Articular chondrocyte of knee joint (primary cell): ENCODE data around the gene PAFAH1B1. TPM values are rescaled to one million over a fixed set of nuclear protein-coding genes. Genes with fewer than 3 reads are reported as not detected.

Experiments
- small RNA-seq: library from RNA; depleted of rRNA; stranded (forward); fragments of <200 nt; gene quantifications from one replicate; pipeline ENCODE3, GENCODE V24; 2012
- total RNA-seq: library from RNA; depleted of rRNA; stranded (reverse); fragments of >200 nt; gene quantifications from 2 replicates; pipeline ENCODE4 v1.2.3, GENCODE V29; 2012

Gene PAFAH1B1
- 140 and 166 TPM in 2 replicates for total RNA-seq

GRCh38 chr17:2592971-2593820, at the start of gene PAFAH1B1:
TSS of gene PAFAH1B1 (plus strand) at chr17:2593654. CDS start at chr17:2638289, 44,635 bp downstream.

GRCh38 chr17:2711608-2712299, 118.3 kb downstream of the PAFAH1B1 start, which contains the start of gene CLUH:
TSS of gene CLUH (minus strand) at chr17:2711764. CDS start at chr17:2711661, 103 bp downstream.

Small RNA genes within 50 kb of the gene (small RNA-seq; reads per million reads assigned to genes)
- gene MIR6776: not detected
- not detected for gene RN7SL608P

Other genes starting within 250 kb of the PAFAH1B1 start
- gene MNT, start 192.6 kb upstream of the PAFAH1B1 start, total RNA-seq: 10.8 and 11.5 TPM in 2 replicates
- gene METTL16, start 81.8 kb upstream of the PAFAH1B1 start, total RNA-seq: 17.4 and 21.0 TPM in 2 replicates
- 25.9 and 30.8 TPM in 2 replicates for gene CLUH, start 118.1 kb downstream of the PAFAH1B1 start, total RNA-seq
- under 0.01 TPM in 1 of 2 replicates, not detected in the other for gene CCDC92B, start 156.0 kb downstream of the PAFAH1B1 start, total RNA-seq
- gene RAP1GAP2, start 202.8 kb downstream of the PAFAH1B1 start, total RNA-seq: 5.6 and 12.9 TPM in 2 replicates